Fibroblast of the aortic adventitia (primary cell): ENCODE data around the gene ACSL3. TPM values are rescaled to one million over a fixed set of nuclear protein-coding genes. Genes with fewer than 3 reads are reported as not detected.
"Not testable (repeated sequence)": the region's sequence is repeated elsewhere in the genome, so short reads cannot be mapped to it uniquely, and the experiment has no call there.

Experiments
- DNase-seq: peaks from one replicate; pipeline ENCODE4 v3.0.0-alpha.2; 2010; ENCODE audit warnings: low read depth
- H3K4me3 ChIP-seq: 2 replicates; pipeline ENCODE4 v1.5.1; 2011; ENCODE audit warnings: low read depth, mild to moderate bottlenecking, control low read depth, low read length, moderate library complexity
- total RNA-seq: library from RNA; depleted of rRNA; stranded (reverse); fragments of >200 nt; gene quantifications from 2 replicates; pipeline ENCODE4 v1.2.3, GENCODE V29; 2012; ENCODE audit warnings: low replicate concordance
- TF ChIP-seq, protein P1 (sequence below): IDR thresholded peaks from 2 replicates; pipeline ENCODE4 v1.5.1; 2011; ENCODE audit warnings: mild to moderate bottlenecking, low read length, control low read depth, inconsistent platforms; ENCODE audit not compliant: insufficient read depth

ACSL3 gene
- total RNA-seq, 1 donor = 88.5 TPM

DNA sequence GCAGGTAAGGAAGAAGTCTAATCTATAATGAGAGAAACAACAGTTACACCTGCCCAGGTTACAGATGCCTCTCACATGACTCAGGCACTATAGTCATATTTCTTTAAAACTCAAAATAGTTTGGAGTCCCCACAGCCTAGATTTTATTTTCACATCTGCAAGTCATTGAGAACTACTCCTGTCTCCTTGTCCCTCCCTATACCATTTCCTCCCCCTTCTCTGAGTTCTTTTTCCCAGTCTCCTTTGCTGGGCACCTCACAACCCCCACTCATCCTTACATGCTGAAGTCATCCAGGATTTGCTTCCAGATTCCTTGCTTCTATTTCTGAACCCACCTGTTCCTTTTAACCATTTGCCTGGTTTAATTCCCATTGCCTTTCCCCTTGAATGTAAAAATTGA, 118.0 kb downstream of the ACSL3 start:
- TF ChIP-seq, protein P1, sequence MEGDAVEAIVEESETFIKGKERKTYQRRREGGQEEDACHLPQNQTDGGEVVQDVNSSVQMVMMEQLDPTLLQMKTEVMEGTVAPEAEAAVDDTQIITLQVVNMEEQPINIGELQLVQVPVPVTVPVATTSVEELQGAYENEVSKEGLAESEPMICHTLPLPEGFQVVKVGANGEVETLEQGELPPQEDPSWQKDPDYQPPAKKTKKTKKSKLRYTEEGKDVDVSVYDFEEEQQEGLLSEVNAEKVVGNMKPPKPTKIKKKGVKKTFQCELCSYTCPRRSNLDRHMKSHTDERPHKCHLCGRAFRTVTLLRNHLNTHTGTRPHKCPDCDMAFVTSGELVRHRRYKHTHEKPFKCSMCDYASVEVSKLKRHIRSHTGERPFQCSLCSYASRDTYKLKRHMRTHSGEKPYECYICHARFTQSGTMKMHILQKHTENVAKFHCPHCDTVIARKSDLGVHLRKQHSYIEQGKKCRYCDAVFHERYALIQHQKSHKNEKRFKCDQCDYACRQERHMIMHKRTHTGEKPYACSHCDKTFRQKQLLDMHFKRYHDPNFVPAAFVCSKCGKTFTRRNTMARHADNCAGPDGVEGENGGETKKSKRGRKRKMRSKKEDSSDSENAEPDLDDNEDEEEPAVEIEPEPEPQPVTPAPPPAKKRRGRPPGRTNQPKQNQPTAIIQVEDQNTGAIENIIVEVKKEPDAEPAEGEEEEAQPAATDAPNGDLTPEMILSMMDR = no peak
- no peak for DNase-seq
- no peak overlapping the region for H3K4me3 ChIP-seq

DNA sequence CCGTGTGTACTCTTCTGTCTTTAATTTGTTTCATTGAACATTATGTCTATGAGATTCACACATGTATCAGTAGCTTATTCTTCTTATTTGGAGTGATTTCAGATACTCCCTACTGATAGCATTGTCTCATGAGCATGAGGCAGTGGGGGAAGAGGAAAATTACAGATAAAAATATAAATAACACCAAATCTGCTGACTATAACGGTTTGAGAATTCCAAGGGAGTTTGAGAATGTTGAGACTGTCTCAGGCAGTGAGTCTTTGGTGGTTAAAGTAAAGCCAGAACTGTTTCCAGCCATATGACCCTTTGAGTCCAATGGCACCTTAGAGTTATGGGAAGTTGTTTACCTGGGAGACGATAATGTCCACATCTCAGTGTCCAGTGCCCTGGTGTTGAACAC, 118.6 kb downstream of the ACSL3 start:
- TF ChIP-seq, protein P1 = no peak
- no peak for DNase-seq
- H3K4me3 ChIP-seq = no peak overlapping the region

DNA sequence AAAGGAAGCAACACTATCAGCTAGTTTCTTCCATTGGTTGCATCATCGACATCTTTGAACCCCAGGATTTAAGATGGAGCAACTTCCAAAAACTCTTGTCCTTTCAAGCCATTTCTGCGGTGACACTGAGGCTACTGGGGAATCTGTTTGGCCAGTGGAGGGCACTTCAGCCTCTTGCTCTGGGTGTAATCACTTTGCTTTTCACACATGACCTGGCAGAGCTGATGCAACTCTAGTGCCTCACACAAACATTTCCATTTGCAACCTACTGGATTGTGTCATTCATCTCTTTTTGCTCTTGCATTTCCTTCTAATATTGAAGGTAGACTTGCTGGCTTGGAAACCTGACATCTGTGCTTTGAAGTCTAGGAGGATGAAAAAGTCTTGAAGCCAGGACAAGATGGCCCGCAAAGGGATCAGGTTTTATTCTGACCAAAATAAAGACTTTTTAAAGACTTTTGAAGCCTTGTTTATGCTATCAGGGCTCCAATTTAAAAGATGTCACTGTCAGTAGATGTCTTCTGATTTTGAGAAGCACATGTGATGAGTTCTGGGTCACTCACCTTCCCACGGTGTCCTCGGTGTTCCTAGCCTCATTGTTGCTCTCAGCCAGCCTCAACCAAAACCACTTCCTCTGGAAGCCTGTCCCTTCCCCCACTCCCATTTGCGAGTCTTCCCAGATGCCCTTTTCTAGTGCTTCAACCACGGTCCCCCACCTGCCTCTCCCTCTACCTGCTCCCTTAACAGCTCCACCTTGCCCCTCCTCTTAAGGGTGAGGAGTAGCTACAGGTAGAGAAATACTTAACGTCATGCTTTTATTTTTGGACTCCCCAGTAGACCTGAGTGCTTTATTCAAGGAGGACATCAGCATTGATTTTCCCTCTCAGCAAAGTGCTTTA, 121.4 kb downstream of the ACSL3 start:
- DNase-seq = peak; percentile 92
- TF ChIP-seq, protein P1 = peak; percentile 78
- no peak overlapping the region for H3K4me3 ChIP-seq

DNA sequence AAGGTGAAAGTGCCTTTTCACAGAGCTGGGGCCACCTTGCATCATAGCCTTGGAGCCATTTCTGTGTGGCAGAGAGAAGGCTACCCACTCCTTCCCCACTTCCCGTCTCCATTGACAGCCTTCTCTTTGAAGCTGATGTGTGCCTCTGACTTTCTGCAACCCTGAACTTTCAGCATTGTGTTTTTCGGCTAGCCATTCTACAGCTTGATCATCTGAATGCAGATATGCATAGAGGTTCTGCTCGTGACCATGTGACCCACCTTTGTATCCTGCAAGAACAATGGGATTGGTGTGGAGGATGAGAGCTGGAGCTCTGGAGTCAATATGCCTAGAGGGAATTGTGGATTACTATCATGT, 122.1 kb downstream of the ACSL3 start:
- no peak for DNase-seq
- TF ChIP-seq, protein P1 = no peak
- no peak overlapping the region for H3K4me3 ChIP-seq

DNA sequence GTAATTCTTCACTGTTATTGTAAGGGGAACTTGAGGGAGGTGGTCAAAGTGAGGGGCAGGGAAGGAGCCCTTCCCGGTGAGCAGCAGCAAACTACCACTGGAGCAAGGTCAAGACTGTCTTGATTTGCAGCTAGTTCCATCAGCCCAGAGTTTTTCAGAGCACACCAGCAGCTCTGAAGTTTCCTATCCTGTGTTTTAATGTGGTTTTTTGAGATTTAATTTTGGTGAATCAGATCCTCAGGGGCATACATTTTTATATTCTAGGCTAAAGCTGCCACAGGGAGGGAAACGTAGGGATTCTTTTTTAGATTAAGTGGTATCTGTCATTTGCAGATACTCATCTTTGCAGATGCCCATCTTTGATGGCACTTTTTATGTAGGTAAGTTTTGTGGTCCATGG, 124.1 kb downstream of the ACSL3 start:
- no peak overlapping the region for H3K4me3 ChIP-seq
- TF ChIP-seq, protein P1 = no peak
- no peak for DNase-seq

DNA sequence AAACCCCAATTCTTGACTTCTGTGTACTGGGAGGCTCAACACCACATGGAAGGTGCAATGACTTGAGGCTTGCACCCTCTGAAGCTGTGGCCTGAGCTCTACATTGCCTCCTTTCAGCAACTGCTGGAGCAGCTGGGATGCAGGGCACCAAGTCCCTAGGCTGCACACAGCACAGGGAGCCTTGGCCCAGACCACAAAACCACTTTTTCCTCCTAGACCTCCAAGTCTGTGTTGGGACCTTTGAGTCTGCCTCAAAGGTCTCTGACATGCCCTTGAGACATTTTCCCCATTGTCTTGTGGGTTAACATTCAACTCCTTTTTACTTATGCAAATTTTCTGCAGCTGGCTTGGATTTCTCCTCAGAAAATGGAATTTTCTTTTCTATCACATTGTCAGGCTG, 128.6 kb downstream of the ACSL3 start:
- no peak overlapping the region for H3K4me3 ChIP-seq

DNA sequence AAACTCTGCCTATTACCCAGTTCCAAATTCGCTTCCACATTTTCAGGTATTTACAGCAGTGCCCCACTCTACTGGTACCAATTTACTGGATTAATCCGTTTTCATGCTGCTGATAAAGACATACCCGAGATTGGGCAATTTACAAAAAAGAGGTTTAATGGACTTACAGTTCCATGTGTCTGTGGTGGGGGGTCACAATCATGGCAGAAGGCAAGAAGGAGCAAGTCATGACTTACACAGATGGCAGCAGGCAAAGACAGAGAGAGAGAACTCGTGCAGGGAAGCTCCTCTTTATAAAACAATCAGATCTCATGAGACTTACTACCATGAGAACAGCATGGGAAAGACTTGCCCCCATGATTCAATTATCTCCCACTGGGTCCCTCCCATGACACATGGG, 129.4 kb downstream of the ACSL3 start:
- H3K4me3 ChIP-seq, DNase-seq: not testable (repeated sequence)

More for the DNA sequence above, 128.6 kb downstream of the ACSL3 start:
- TF ChIP-seq, protein P1 = no peak
- DNase-seq = no peak
